Adipose tissue (tissue), 3 donors: Measurements from ENCODE around the gene PMVK. TPM values are rescaled to one million over a fixed set of nuclear protein-coding genes. Genes with fewer than 3 reads are reported as not detected.

ENCODE experiments used
- H3K27ac ChIP-seq: one replicate; pipeline ENCODE4 v1.5.1; 2013; ENCODE audit warnings: low read depth, low read length
- WGBS, 3 donors: extraction: QIAGEN DNeasy Blood & Tissue Kit; methylation state at CpG; one replicate each; pipeline ENCODE4 v1.1.7; 2013; 5-methylcytosine and 5-hydroxymethylcytosine counted together
- polyA plus RNA-seq, 3 donors: library from polyadenylated mRNA; stranded (reverse); fragments of 200-250 nt; gene quantifications; one replicate each; pipeline ENCODE4 v1.2.3, GENCODE V29; 2013
- donor health status: healthy with polysubstance abuse.
- donor health status: Bipolar disorder and iron deficiency.
- donor health status: healthy.

PMVK gene
- polyA plus RNA-seq, 3 donors = 30.1 to 49.0 (median 37.7) TPM

DNA sequence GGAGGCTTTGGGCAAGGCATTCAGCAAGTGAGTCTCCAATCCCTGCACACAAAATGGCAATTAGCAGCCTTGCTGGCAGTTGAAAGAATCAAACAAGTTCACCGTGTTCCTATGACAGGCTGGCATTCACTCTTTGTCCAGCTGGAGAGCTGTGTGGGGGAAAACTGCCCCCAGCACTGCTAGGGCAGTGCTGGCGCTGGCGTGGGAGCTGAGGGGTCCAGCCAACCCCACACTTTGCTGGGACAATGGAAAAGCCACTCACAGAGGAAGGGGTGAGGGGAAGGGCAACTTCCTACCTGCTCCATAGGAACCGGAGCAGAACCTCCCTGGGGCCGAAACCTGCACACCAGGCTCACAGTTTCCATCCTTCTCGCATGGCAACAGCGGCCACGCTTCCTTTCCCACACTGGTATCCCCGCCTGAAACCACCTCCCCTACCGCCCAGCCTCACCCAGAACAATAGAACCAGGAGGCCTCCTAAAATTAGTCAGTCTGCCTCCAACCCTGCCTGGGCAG, 39.7 kb downstream of the PMVK start:
- 72 to 77% (median 72%) methylated on average over 10 of the region's 10 CpGs for WGBS, 3 donors
- H3K27ac ChIP-seq = no peak overlapping the region

DNA sequence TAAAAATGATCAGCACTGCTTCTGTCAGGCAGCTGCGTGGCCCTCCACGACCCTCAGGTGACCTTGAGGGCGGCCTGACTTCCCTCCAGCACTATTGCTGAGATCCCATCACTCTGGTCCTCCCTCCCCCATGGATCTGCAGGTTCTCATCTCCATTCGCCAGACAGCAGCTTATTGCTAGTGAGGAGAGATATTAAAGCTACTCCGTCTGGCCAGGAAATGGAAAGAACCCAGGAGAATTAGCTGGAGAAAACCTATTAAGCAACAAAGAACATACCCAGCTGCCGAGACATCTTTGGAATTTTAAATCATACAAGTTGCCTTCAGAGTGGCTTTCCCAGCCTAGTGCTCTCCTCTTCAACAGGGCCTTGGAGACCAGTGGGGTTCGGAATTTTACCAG, 40.7 kb downstream of the PMVK start:
- no peak overlapping the region for H3K27ac ChIP-seq
- WGBS, 3 donors = 52 to 59% (median 55%) methylated on average over 7 of the region's 7 CpGs

DNA sequence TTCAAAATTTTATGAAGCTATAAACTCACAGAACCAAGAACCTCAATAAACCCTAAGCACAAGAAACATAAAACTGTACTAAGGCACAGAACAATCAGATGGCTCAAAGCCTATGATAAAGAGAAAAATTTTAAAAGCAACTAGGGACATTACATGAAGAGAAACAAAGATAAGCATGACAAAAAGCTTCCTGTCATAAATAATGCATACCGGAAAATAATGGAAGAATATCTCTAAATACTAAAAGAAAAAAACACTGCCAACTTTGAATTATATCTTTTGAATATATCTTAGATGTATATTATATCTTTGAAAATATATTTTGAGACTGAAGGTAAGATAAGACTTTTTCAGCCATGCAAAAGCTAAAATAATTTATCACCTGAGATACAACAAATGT, 45.1 kb downstream of the PMVK start:
- WGBS, 3 donors = 40 to 69% (median 46%) methylated on average over 1 of the region's 1 CpG
- H3K27ac ChIP-seq = no peak overlapping the region

DNA sequence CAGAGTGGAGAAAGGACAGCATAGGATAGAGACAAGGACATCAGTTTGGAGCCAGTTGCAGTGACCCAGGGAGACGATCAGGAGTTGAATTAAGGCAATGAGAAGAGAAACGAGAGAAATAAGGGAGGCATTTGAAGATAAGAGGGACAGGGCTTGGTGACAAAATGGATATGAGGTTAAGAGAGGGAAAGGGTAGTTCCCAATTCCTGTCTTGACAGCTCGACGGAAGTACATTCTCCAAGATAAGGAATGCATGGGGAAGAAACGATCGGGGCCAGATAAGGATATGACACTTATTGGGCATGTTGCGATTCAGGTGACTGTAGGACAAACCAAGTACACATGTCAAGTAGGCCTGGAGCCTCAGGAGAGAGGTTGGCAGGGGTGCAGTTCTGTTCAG, 47.8 kb downstream of the PMVK start:
- 72 to 86% (median 85%) methylated on average over 7 of the region's 7 CpGs for WGBS, 3 donors
- no peak overlapping the region for H3K27ac ChIP-seq

DNA sequence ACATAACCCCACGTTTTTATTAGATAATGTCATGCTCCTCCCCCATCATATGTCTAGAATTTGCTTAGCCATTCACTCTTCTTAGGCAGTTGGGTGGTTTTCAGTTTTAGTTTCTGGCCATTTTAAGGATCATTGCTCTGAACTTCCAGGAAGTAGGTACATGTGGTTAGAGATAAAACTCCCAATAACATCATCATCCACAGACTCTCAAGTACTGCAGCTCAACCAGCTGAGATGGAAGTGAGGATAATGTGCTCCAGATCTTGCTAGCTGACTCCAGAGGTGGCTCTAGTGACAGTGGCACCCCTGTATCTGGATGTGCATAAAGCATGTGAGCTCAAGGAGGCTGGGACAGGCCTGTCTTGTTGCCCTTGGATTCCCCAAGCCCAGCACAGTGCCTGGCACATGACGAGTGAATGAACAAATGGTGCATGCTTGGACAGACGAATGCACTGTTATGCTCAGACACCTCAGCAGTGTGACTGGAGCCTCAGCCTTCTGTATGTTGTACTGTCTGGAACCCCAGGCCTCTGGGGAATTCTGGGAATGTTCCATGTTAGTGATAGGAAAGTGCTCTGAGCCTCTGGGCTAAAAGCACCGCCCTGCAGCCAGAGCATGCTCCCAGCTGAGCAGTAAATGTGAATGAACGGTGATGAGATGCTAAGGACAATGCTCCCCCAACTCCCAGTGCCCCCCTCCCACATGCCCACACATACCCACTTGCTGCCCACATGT, 50.1 kb downstream of the PMVK start:
- H3K27ac ChIP-seq = no peak overlapping the region
- WGBS, 3 donors = 57 to 62% (median 61%) methylated on average over 5 of the region's 5 CpGs

DNA sequence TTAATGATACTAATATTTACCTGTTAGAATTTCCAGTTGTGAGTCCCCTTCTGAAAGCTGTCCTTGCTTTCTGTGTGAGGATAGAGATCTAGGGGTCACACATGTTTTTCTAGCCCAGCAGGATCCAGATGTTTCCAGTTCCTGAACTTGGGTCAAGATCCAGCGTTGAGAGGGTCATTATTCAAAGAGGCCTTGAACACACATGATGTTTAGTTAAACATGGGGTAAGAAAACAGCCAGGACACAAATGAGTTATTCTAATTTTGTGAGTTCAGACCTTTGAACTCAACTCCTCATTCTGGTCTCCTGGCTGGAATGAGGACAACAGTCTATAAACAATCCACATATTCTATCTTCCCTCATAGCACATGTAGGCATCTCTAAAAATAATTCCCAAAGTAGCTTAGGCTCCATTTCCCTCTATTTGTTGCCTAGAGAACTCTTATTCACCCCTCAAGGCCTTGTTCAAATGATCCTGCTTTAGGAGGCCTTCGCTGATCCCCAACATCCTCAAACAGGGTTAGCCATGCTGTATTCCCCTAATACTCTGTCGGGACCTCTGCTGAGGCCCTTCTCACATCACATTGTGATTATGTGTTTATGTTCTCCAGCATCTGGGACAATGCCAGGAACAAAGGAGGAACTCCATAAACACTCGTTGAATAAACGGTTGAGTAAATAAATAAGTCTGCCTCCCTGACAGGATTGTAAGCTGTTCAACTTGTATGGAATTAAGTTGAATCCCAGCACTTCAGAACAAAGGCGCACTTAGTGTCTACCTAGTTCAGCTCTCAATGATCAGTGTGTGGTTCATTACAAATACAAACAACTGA, 51.4 kb downstream of the PMVK start:
- WGBS, 3 donors = 48 to 58% (median 53%) methylated on average over 6 of the region's 6 CpGs
- no peak overlapping the region for H3K27ac ChIP-seq

DNA sequence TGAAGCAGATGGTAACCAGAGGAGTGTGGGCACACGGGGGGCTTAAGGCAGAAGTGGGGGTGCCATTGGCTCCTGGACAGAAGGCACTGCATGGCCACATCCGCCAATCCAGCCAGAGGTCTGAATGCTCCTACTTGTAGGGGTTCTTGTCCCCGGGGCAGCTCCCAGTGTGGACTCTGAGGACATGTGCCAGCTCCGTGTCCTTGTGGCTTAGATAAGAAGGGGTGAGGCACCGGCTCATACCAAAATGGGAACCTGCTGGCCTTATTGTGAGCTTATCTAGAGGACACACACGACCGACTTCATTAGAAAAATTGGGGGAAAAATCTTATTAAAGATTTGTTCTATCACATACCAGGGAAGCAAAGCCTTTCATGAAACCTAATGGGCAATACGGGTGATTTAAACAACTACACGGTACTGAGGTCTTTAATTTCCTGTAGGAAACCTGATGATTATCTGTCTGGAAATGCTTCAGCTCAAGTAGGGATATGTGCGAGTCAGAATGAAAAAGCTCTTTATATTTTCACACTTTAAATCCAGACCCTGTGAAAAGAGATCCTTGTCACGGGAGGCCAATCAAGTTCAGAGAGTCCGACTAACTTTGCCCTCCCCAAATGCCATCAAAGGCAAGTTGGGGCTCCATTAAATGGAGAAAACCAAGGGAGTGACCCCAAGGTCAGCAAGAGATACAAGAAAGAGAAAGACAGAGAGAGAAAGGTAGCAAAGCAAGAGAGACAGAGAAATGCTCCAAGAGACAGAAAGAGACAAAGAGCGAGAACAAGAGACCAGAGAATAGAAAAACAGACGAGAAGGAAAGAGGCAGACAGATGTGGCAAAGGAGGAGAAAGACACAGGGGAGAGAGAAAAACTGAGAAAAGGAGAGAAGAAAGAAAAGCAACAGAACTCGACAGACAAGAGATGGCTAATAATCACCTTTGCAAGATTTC, 52.3 kb downstream of the PMVK start:
- H3K27ac ChIP-seq = no peak overlapping the region
- WGBS, 3 donors = 48 to 64% (median 51%) methylated on average over 15 of the region's 15 CpGs

DNA sequence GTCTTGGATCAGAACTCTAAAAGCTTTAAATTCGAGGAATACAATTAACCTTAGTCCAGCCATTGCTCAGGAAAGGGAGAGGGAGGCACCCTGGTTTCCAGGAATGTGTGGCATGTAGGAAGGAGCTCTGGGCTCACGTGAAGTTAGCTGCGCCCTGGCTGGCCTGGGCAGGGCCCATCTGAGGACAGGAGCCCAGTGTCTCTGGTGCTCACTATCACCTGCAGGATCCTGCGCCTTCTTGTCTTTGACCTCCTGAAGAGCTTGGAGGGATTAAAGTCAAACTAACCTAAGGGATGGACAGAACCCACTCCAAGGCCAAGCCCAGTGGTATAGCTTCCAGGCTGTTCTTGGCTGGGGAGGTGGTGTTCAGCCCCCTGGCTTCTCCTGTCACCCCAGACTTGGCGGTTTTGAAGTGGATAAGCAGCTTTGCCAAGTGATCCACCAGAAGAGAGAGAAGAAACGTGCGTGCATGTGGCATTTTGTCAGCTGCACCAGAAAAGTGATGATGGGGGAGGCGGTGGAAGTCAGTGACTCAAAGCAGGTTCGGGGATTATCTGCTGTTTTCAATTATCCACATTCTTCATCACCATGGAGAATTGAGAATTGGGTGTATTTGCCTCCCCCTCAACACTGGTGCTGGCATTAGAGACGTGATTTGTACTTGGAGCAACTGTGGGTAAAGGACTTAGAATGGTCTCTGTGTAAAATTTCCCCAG, 54.5 kb downstream of the PMVK start:
- no peak overlapping the region for H3K27ac ChIP-seq
- WGBS, 3 donors = 78 to 79% (median 78%) methylated on average over 10 of the region's 10 CpGs

DNA sequence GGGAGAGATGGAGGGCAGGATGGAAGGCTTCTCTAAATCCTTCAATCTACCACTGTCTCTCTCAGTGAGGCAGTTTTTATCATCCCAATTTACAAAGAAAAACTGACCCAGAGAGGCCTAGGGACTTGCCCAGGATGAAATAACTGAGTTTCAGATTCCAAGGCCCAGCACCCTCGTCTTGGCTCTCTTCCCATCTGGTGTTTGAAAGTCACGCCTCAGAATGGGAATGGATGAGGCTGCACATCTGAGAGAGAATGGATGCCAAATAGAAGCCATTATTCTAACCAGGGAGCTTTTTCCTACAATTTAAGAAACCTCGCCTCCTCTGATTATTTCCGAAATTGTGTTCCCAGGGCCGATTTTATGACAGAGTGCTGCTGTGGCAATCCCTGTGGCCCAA, 55.8 kb downstream of the PMVK start:
- H3K27ac ChIP-seq = no peak overlapping the region
- 53 to 73% (median 71%) methylated on average over 5 of the region's 5 CpGs for WGBS, 3 donors

DNA sequence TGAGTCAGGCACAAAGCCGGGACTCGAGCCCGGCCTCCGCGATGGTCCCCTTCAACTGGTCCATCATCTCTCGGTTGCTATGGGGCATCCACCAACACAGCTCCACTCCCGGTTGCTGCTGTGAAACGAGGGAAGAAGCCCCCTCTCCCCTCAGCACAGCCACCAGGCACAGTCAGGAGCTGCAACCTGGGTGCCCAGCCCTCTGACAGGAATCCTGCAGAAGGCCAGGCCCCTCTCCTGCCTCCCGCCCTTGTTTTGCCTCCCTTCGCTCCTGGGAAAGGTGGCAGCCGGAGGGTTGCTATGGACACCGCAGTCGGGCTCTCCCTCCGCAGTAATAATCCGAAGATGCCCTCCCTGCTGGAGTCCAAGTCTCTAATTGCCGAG, 57.5 kb downstream of the PMVK start:
- no peak overlapping the region for H3K27ac ChIP-seq
- WGBS, 3 donors = 54 to 83% (median 80%) methylated on average over 16 of the region's 16 CpGs

DNA sequence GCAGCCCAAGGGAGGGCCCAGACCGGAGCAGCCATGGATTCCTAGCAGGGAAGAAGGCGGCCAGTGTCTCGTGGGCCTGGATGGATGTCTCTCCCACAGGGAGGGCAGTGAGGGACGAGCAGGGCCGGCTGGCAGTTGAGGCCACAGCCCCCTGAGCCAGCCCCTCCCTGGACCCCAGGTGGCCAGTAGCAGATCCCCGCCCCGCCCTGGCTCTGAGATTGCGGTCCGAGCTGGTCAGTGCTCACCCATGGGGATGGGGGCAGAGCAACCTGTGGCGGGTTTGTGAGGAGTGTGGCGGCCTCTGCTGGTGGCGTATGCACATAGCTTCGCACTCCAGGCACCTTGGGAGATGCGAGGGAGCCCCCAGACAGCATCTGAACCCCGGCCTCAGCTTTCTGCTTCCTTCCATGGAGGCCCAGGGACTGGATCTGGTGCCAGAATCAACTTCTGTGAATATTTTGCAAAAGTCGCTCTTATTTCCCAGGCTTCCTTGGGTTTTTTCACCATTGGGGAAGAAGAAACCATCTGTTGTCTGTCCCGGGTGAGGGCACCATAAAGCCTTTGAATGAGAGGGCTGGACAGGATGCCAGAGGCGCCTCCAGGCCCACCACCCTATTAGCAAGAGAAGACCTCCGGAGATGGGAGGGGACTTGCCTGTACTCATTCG, 58.0 kb downstream of the PMVK start:
- 20 to 27% (median 26%) methylated on average over 20 of the region's 20 CpGs for WGBS, 3 donors
- no peak overlapping the region for H3K27ac ChIP-seq

DNA sequence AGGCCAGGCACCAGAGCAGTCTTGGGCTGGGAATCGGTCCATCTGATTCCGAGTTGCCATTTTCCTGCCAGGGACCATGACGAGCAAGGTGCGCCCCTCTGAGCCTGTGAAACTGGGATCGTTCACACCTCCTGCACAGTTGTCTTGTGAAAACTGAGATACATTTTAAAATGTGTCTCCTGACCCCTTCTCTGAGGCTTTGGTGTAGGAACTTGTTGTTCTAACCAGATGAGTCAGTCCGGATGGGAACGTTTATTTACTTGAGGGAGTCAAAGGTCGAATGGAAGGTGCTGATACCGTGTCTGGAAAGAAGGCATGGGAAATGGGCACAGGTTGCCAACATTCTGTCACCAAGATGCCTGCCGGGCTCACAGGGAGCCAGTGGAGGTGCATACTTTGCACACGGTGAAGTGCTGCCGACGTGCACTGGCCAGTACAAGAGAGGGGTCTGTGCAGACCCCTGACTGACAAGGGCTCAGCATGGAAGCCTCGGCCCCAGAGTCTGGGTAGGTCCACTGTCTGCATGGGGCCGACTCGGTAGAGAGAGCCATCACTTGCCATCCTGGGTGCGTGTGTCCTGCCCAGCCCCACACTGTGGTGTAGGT, 59.0 kb downstream of the PMVK start:
- 41 to 83% (median 80%) methylated on average over 17 of the region's 17 CpGs for WGBS, 3 donors
- H3K27ac ChIP-seq = no peak overlapping the region

DNA sequence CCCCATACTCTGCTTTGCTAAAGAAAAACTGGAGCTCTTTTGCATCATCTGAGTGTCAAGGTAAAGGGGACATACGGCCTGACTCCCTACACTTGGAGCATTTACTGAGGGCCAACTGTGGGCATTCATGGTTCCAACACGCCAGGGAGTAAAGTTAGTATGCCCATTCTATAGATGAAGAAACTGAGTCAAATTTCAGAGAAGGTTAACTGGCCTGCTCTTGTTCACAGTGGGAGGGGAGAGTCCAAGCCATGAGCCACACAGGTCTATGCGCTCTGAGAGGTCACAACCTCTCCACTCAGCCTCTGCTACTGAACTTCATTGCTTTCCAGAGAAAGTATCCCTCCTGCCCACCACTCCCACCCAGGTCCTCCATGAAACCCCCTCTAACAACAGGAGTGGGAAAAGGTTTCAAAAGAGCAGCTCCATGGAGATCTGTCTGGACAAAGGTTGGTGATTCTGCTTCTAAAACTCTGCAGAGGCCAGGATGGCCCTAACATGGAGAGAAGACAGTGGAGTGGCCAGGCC, 59.6 kb downstream of the PMVK start:
- WGBS, 3 donors = 65 to 80% (median 74%) methylated on average over 3 of the region's 3 CpGs
- H3K27ac ChIP-seq = no peak overlapping the region
